ENCODE results near the gene PRR29.

DNA sequence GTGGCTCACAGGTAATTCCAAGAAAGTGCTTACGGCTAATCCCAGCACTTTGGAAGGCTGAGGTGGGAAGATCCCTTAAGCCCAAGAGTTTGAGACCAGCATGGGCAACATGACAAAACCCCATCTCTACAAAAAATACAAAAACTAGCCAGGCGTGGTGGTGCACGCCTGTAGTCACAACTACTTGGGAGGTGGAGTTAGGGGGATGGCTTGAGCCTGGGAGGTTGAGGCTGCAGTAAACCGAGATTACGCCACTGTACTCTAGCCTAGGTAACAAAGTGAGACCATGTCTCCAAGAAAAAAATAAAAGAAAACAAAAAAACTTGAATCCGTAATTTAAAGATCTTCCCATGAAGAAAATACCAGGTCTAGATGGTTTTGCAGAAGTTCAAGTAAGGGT lies 17.3 kb downstream of the PRR29 start:
- TF ChIP-seq POLR2A (IDR thresholded peaks at IDR 0.05; ENCODE audit: low read depth, low read length), result no peak
- TF ChIP-seq POLR2AphosphoS5 (IDR thresholded peaks at IDR 0.05; ENCODE audit: low read depth, low read length), result no peak
- no peak for TF ChIP-seq TAF1 (IDR thresholded peaks at IDR 0.05; ENCODE audit: low read depth, low read length)
